Central memory CD8-positive, alpha-beta T cell (primary cell): ENCODE results near the gene TMEM190.

Experiments used
- ATAC-seq: fragments of 150-1000 bp; cut with Tn5 transposase; replicated peaks from 2 replicates; pipeline ENCODE4 v1.10.0; 2022; ENCODE audit warnings: mild to moderate bottlenecking, moderate FRiP score, moderate number of reproducible peaks; ENCODE audit not compliant: poor library complexity, severe bottlenecking; ENCODE audit errors: extremely low read depth
- DNase-seq, 2 donors: peaks; one replicate each; pipeline ENCODE4 v3.0.0; 2021; ENCODE audit warnings: low spot score in 2 of 2
- H3K27ac Mint-ChIP-seq: one replicate; pipeline ENCODE4 v1.8.0; 2022; ENCODE audit warnings: low read depth, mild to moderate bottlenecking, moderate library complexity, mixed read lengths
- H3K27me3 Mint-ChIP-seq: one replicate; pipeline ENCODE4 v1.8.0; 2022; ENCODE audit warnings: mixed read lengths
- H3K36me3 Mint-ChIP-seq: one replicate; pipeline ENCODE4 v1.8.0; 2022; ENCODE audit warnings: mild to moderate bottlenecking, moderate library complexity, mixed read lengths; ENCODE audit not compliant: insufficient read depth
- H3K4me1 Mint-ChIP-seq: one replicate; pipeline ENCODE4 v1.8.0; 2022; ENCODE audit warnings: mixed read lengths
- H3K4me3 Mint-ChIP-seq: one replicate; pipeline ENCODE4 v1.8.0; 2022; ENCODE audit warnings: mild to moderate bottlenecking, moderate library complexity, mixed read lengths
- H3K9me3 Mint-ChIP-seq: one replicate; pipeline ENCODE4 v1.8.0; 2022; ENCODE audit warnings: mixed read lengths

TMEM190 gene

GRCh38 chr19:55368701-55369563 is 7.7 kb upstream of the TMEM190 start:
- Mint-ChIP-seq H3K27ac (no peak overlapping the region), H3K27me3 (peaks cover 62% of the 10 kb centered on the region), H3K4me1 (peaks cover 10% of the 10 kb centered on the region), H3K4me3 (peak overlapping the region; percentile 53), H3K36me3 (peaks cover 4% of the 10 kb centered on the region), H3K9me3 (no peaks in the 10 kb centered on the region)
- ATAC-seq (peak; percentile 31), DNase-seq (no peak)

- peaks cover 11% of the 10 kb centered on the region for H3K4me1 Mint-ChIP-seq
- ATAC-seq = peak; percentile 64
- no peak for DNase-seq
- H3K9me3 Mint-ChIP-seq = no peaks in the 10 kb centered on the region
- peaks cover 4% of the 10 kb centered on the region for H3K36me3 Mint-ChIP-seq
- no peak overlapping the region for H3K27ac Mint-ChIP-seq
- H3K4me3 Mint-ChIP-seq = peak overlapping the region; percentile 75
- peaks cover 66% of the 10 kb centered on the region for H3K27me3 Mint-ChIP-seq
Measured at GRCh38 chr19:55369653-55370304, 6.8 kb upstream of the TMEM190 start.

GRCh38 chr19:55370305-55370988 is 6.2 kb upstream of the TMEM190 start, which contains the start of gene IL11:
TSS of gene IL11 (minus strand) at chr19:55370463. CDS start at chr19:55370310, 153 bp downstream.
- H3K27ac Mint-ChIP-seq = no peak within 1 kb of the TSS
- peaks cover 4% of the 10 kb centered on the region for H3K36me3 Mint-ChIP-seq
- peaks cover 65% of the 10 kb centered on the region for H3K27me3 Mint-ChIP-seq
- DNase-seq (no peak), ATAC-seq (no peak)
- no peaks in the 10 kb centered on the region for H3K9me3 Mint-ChIP-seq
- H3K4me1 Mint-ChIP-seq = peaks cover 11% of the 10 kb centered on the region
- peak within 1 kb of the TSS; percentile 75 for H3K4me3 Mint-ChIP-seq

GRCh38 chr19:55372316-55373081 is 4.1 kb upstream of the TMEM190 start:
- H3K36me3 Mint-ChIP-seq = peaks cover 4% of the 10 kb centered on the region
- H3K4me3 Mint-ChIP-seq = no peak overlapping the region
- H3K27me3 Mint-ChIP-seq = peaks cover 56% of the 10 kb centered on the region
- no peak for ATAC-seq
- no peak for DNase-seq
- no peak overlapping the region for H3K27ac Mint-ChIP-seq
- no peaks in the 10 kb centered on the region for H3K9me3 Mint-ChIP-seq
- H3K4me1 Mint-ChIP-seq = peaks cover 11% of the 10 kb centered on the region

- DNase-seq (no peak), ATAC-seq (no peak)
- H3K4me3 Mint-ChIP-seq = no peak overlapping the region
- peaks cover 4% of the 10 kb centered on the region for H3K36me3 Mint-ChIP-seq
- H3K4me1 Mint-ChIP-seq = peaks cover 11% of the 10 kb centered on the region
- H3K27ac Mint-ChIP-seq = no peak overlapping the region
- peaks cover 56% of the 10 kb centered on the region for H3K27me3 Mint-ChIP-seq
- no peaks in the 10 kb centered on the region for H3K9me3 Mint-ChIP-seq
Measured at GRCh38 chr19:55373306-55373992, 3.2 kb upstream of the TMEM190 start.

GRCh38 chr19:55373993-55374757 is 2.5 kb upstream of the TMEM190 start:
- peaks cover 56% of the 10 kb centered on the region for H3K27me3 Mint-ChIP-seq
- H3K4me1 Mint-ChIP-seq = peaks cover 11% of the 10 kb centered on the region
- H3K4me3 Mint-ChIP-seq = no peak overlapping the region
- H3K9me3 Mint-ChIP-seq = no peaks in the 10 kb centered on the region
- ATAC-seq (no peak), DNase-seq (no peak)
- H3K27ac Mint-ChIP-seq = no peak overlapping the region
- peaks cover 4% of the 10 kb centered on the region for H3K36me3 Mint-ChIP-seq

- ATAC-seq (no peak), DNase-seq (no peak)
- Mint-ChIP-seq H3K27me3 (peaks cover 25% of the 10 kb centered on the region), H3K36me3 (peaks cover 2% of the 10 kb centered on the region), H3K27ac (no peak overlapping the region), H3K4me1 (peaks cover 19% of the 10 kb centered on the region), H3K4me3 (no peak overlapping the region), H3K9me3 (no peaks in the 10 kb centered on the region)
Measured at GRCh38 chr19:55377356-55378131, 918 bp downstream of the TMEM190 start.

GRCh38 chr19:55379174-55379573 is 2.5 kb downstream of the TMEM190 start:
- ATAC-seq (no peak), DNase-seq (no peak)
- H3K36me3 Mint-ChIP-seq = peaks cover 2% of the 10 kb centered on the region
- peak overlapping the region; percentile 8 for H3K27ac Mint-ChIP-seq
- H3K4me3 Mint-ChIP-seq = no peak overlapping the region
- peaks cover 22% of the 10 kb centered on the region for H3K4me1 Mint-ChIP-seq
- H3K9me3 Mint-ChIP-seq = no peaks in the 10 kb centered on the region
- peaks cover 14% of the 10 kb centered on the region for H3K27me3 Mint-ChIP-seq

- Mint-ChIP-seq H3K27ac (peak overlapping the region; percentile 79), H3K4me1 (peaks cover 47% of the 10 kb centered on the region), H3K9me3 (no peaks in the 10 kb centered on the region), H3K4me3 (peak overlapping the region; percentile 97), H3K27me3 (no peaks in the 10 kb centered on the region), H3K36me3 (peaks cover 20% of the 10 kb centered on the region)
- ATAC-seq = no peak
- no peak for DNase-seq
Measured at GRCh38 chr19:55382013-55382412, 5.4 kb downstream of the TMEM190 start.

- H3K4me1 Mint-ChIP-seq = peaks cover 53% of the 10 kb centered on the region
Measured at GRCh38 chr19:55382522-55383054, 6.0 kb downstream of the TMEM190 start.

More at GRCh38 chr19:55382522-55383054, 6.0 kb downstream of the TMEM190 start:
- Mint-ChIP-seq H3K27ac (peak overlapping the region; percentile 79), H3K27me3 (no peaks in the 10 kb centered on the region), H3K9me3 (no peaks in the 10 kb centered on the region), H3K4me3 (peak overlapping the region; percentile 97), H3K36me3 (peaks cover 24% of the 10 kb centered on the region)
- no peak for DNase-seq
- ATAC-seq = no peak
